HCT116 (cell line): ENCODE data around the gene ELOF1. TPM values are rescaled to one million over a fixed set of nuclear protein-coding genes. Genes with fewer than 3 reads are reported as not detected.

Experiments
- ATAC-seq: fragments of 200-7000 bp; cut with Tn5 transposase; 2 replicates; pipeline ENCODE4 v1.9.1; 2020; ENCODE audit warnings: mild to moderate bottlenecking, moderate library complexity
- BruUV-seq: library from RNA; stranded (reverse); fragments of 400-500 nt; replicated peaks from 2 replicates; lab custom pipeline; 2021; lab: Mats Ljungman, UMichigan
- CTCF ChIA-PET: fragments of 300-600 bp; sonication (Branson Sonifier 250); formaldehyde crosslinking; loops from one replicate; lab custom pipeline; 2021; ENCODE audit warnings: antibody characterized with exemption; lab: Charles Lee
- POLR2A ChIA-PET: fragments of 300-600, 350-600 bp; sonication (Branson Sonifier 250); formaldehyde crosslinking; loops from one replicate; lab custom pipeline; 2021; ENCODE audit warnings: antibody characterized with exemption; lab: Charles Lee
- RAD21 ChIA-PET, 2 experiments: fragments of 300-600 bp; sonication (Branson Sonifier 250); formaldehyde crosslinking; loops; one replicate each; lab custom pipeline; 2023; ENCODE audit warnings: low total read pairs in 2 of 2; ENCODE audit not compliant: uncharacterized antibody in 2 of 2, unreplicated experiment in 2 of 2, low non-redundant PET in 1 of 2; lab: Charles Lee
- DNase-seq: peaks from one replicate; pipeline ENCODE4 v3.0.0-alpha.2; 2010; ENCODE audit warnings: low read depth, low spot score
- H2AFZ ChIP-seq: fragments of 200-600 bp; shearing (Covaris generic), sonication (generic); 2 replicates; pipeline ENCODE4 v1.6.1; 2017; ENCODE audit warnings: low read depth, mixed run types, mixed read lengths, antibody characterized with exemption, low read length; ENCODE audit not compliant: poor library complexity, severe bottlenecking
- H3K27ac ChIP-seq: 2 replicates; pipeline ENCODE4 v1.5.1; 2012; ENCODE audit warnings: low read depth, low read length
- H3K27me3 ChIP-seq: fragments of 200-600 bp; sonication (generic); 2 replicates; pipeline ENCODE4 v1.6.1; 2016; ENCODE audit warnings: mixed run types, low read length, mixed read lengths; ENCODE audit not compliant: insufficient read depth
- H3K36me3 ChIP-seq, 2 experiments: fragments of 200-500 bp in 1 of 2; fragments of 200-600 bp in 1 of 2; sonication (Bioruptor generic) in 1 of 2; sonication (generic) in 1 of 2; 2 replicates each; pipeline versions ENCODE4 v1.5.1 to v1.6.1; 2014 to 2016; ENCODE audit warnings: low read length in 2 of 2, inconsistent platforms in 1 of 2, mixed read lengths in 1 of 2, mixed run types in 1 of 2; ENCODE audit not compliant: insufficient read depth in 2 of 2, control insufficient read depth in 1 of 2
- H3K4me1 ChIP-seq, 2 experiments: fragments of 200-600 bp in 1 of 2; sonication (generic) in 1 of 2; 2 replicates each; pipeline versions ENCODE4 v1.5.1 to v1.6.1; 2012 to 2017; ENCODE audit warnings: low read length in 2 of 2, inconsistent platforms in 1 of 2, mild to moderate bottlenecking in 1 of 2, mixed read lengths in 1 of 2, mixed run types in 1 of 2, moderate library complexity in 1 of 2; ENCODE audit not compliant: insufficient read depth in 2 of 2, control insufficient read depth in 1 of 2
- H3K4me2 ChIP-seq: fragments of 200-600 bp; sonication (generic); 2 replicates; pipeline ENCODE4 v1.6.1; 2017; ENCODE audit warnings: mixed run types, low read length, mixed read lengths
- H3K4me3 ChIP-seq, 2 experiments: fragments of 200-600 bp in 1 of 2; sonication (generic) in 1 of 2; replicated peaks in 1 of 2; 2 replicates each; pipeline ENCODE4 v1.5.1; 2011 to 2016; ENCODE audit warnings: low read length in 2 of 2, control low read depth in 1 of 2, low read depth in 1 of 2, mild to moderate bottlenecking in 1 of 2, mixed read lengths in 1 of 2, mixed run types in 1 of 2
- H3K79me2 ChIP-seq: fragments of 200-600 bp; sonication (generic); 2 replicates; pipeline ENCODE4 v1.6.1; 2017; ENCODE audit warnings: mild to moderate bottlenecking, mixed run types, low read length, moderate library complexity, mixed read lengths; ENCODE audit not compliant: insufficient read depth
- H3K9ac ChIP-seq: fragments of 200-600 bp; sonication (generic); 2 replicates; pipeline ENCODE4 v1.6.1; 2016; ENCODE audit warnings: low read length, mixed read lengths
- H3K9me2 ChIP-seq: fragments of 200-600 bp; sonication (generic), shearing (Covaris generic); 2 replicates; pipeline ENCODE4 v1.6.1; 2017; ENCODE audit warnings: mixed run types, mild to moderate bottlenecking, moderate library complexity; ENCODE audit not compliant: insufficient read depth
- H3K9me3 ChIP-seq, 2 experiments: fragments of 200-500 bp in 1 of 2; fragments of 200-600 bp in 1 of 2; sonication (Bioruptor generic) in 1 of 2; sonication (generic) in 1 of 2; 2 replicates each; pipeline ENCODE4 v1.6.1; 2014 to 2017; ENCODE audit warnings: low read length in 2 of 2, mixed read lengths in 2 of 2, inconsistent platforms in 1 of 2, low read depth in 1 of 2, mild to moderate bottlenecking in 1 of 2, mixed run types in 1 of 2, moderate library complexity in 1 of 2; ENCODE audit not compliant: control insufficient read depth in 1 of 2, insufficient read depth in 1 of 2
- H4K20me1 ChIP-seq: fragments of 200-600 bp; sonication (generic), shearing (Covaris generic); 2 replicates; pipeline ENCODE4 v1.6.1; 2017; ENCODE audit warnings: mixed run types, mild to moderate bottlenecking, moderate library complexity; ENCODE audit not compliant: insufficient read depth
- CEBPB ChIP-seq: IDR thresholded peaks from 2 replicates; pipeline ENCODE4 v1.6.1; 2012; ENCODE audit warnings: low read depth
- EGR1 ChIP-seq: IDR thresholded peaks from 2 replicates; pipeline ENCODE4 v1.6.1; 2012; ENCODE audit warnings: low read depth
- ELF1 ChIP-seq: IDR thresholded peaks from 2 replicates; pipeline ENCODE4 v1.6.1; 2012; ENCODE audit warnings: low read depth, borderline replicate concordance
- EZH2phosphoT487 ChIP-seq: fragments of 200-600 bp; IDR thresholded peaks from 2 replicates; pipeline ENCODE4 v1.6.1; 2018; ENCODE audit warnings: antibody characterized with exemption, borderline replicate concordance
- FOSL1 ChIP-seq: IDR thresholded peaks from 2 replicates; pipeline ENCODE4 v1.6.1; 2012; ENCODE audit warnings: low read depth
- RAD21 ChIP-seq: IDR thresholded peaks from 2 replicates; pipeline ENCODE4 v1.6.1; 2012; ENCODE audit warnings: low read depth, mild to moderate bottlenecking
- SP1 ChIP-seq: IDR thresholded peaks from 2 replicates; pipeline ENCODE4 v1.6.1; 2012; ENCODE audit warnings: low read depth
- ZNF274 ChIP-seq: fragments of 200-500 bp; sonication (Bioruptor generic); IDR thresholded peaks from 2 replicates; pipeline ENCODE4 v1.6.1; 2014; ENCODE audit warnings: mild to moderate bottlenecking, low read depth, low read length, inconsistent platforms
- intact Hi-C: fragments of 100-400 bp; cut with micrococcal nuclease; formaldehyde crosslinking; loops from 2 replicates; pipeline ENCODE4 v1.10.0; 2022
- total RNA-seq: library from RNA; stranded (reverse); gene quantifications from one replicate; pipeline ENCODE4 v1.2.1, GENCODE V29; 2021; ENCODE audit not compliant: unreplicated experiment
- TF ChIP-seq, protein P1 (sequence below): IDR thresholded peaks from 2 replicates; pipeline ENCODE4 v1.6.1; 2012
- TF ChIP-seq, protein P2 (sequence below): IDR thresholded peaks from 2 replicates; pipeline ENCODE4 v1.6.1; 2012; ENCODE audit warnings: low read depth
- TF ChIP-seq, protein P3 (sequence below), 3 experiments: fragments of 200-600 bp in 1 of 3; sonication (generic) in 1 of 3; IDR thresholded peaks in 2 of 3; conservative IDR thresholded peaks in 1 of 3; 2 replicates each; pipeline ENCODE4 v1.5.1; 2012 to 2017; ENCODE audit warnings: low read depth in 2 of 3, low read length in 2 of 3, antibody characterized with exemption in 1 of 3, borderline replicate concordance in 1 of 3, control low read depth in 1 of 3, mild to moderate bottlenecking in 1 of 3, mixed read lengths in 1 of 3, mixed run types in 1 of 3, moderate library complexity in 1 of 3; ENCODE audit not compliant: insufficient read depth in 1 of 3
- TF ChIP-seq, protein P4 (sequence below): IDR thresholded peaks from 2 replicates; pipeline ENCODE4 v1.6.1; 2012
- TF ChIP-seq, protein P5 (sequence below): IDR thresholded peaks from 2 replicates; pipeline ENCODE4 v1.6.1; 2011; ENCODE audit warnings: mild to moderate bottlenecking, low read length, moderate library complexity; ENCODE audit not compliant: insufficient replicate concordance; ENCODE audit errors: extremely low read depth

ELOF1 gene
- total RNA-seq, 1 experiment from 2014 or later, result 74.5 TPM

DNA sequence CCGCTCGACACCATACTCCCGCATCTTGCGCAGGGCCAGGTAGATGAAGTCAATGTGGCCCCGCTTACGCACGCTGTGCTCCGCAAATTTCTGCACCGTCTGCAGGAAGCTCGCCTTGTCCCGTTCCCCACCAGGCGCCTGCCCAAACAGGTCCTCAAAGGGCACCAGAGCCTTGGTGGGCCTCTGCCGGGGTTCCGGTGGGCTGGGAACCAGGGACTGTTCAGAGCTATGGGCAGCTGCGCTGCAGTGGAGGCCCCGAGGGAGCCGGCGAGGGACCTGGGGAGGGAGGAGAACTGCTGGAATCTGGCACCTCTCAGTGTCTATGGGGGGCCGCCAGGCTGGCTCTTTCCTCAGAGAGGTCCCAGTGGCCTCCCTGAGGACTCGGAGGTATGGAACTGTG lies 45.1 kb downstream of the ELOF1 start:
- TF ChIP-seq, protein P1, sequence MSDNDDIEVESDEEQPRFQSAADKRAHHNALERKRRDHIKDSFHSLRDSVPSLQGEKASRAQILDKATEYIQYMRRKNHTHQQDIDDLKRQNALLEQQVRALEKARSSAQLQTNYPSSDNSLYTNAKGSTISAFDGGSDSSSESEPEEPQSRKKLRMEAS, result no peak
- TF ChIP-seq ELF1 (no peak), CEBPB (no peak), ZNF274 (no peak), EGR1 (no peak), RAD21 (no peak), SP1 (no peak), FOSL1 (no peak), EZH2phosphoT487 (no peak)
- TF ChIP-seq, protein P2, sequence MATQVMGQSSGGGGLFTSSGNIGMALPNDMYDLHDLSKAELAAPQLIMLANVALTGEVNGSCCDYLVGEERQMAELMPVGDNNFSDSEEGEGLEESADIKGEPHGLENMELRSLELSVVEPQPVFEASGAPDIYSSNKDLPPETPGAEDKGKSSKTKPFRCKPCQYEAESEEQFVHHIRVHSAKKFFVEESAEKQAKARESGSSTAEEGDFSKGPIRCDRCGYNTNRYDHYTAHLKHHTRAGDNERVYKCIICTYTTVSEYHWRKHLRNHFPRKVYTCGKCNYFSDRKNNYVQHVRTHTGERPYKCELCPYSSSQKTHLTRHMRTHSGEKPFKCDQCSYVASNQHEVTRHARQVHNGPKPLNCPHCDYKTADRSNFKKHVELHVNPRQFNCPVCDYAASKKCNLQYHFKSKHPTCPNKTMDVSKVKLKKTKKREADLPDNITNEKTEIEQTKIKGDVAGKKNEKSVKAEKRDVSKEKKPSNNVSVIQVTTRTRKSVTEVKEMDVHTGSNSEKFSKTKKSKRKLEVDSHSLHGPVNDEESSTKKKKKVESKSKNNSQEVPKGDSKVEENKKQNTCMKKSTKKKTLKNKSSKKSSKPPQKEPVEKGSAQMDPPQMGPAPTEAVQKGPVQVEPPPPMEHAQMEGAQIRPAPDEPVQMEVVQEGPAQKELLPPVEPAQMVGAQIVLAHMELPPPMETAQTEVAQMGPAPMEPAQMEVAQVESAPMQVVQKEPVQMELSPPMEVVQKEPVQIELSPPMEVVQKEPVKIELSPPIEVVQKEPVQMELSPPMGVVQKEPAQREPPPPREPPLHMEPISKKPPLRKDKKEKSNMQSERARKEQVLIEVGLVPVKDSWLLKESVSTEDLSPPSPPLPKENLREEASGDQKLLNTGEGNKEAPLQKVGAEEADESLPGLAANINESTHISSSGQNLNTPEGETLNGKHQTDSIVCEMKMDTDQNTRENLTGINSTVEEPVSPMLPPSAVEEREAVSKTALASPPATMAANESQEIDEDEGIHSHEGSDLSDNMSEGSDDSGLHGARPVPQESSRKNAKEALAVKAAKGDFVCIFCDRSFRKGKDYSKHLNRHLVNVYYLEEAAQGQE, result no peak
- TF ChIP-seq, protein P3, sequence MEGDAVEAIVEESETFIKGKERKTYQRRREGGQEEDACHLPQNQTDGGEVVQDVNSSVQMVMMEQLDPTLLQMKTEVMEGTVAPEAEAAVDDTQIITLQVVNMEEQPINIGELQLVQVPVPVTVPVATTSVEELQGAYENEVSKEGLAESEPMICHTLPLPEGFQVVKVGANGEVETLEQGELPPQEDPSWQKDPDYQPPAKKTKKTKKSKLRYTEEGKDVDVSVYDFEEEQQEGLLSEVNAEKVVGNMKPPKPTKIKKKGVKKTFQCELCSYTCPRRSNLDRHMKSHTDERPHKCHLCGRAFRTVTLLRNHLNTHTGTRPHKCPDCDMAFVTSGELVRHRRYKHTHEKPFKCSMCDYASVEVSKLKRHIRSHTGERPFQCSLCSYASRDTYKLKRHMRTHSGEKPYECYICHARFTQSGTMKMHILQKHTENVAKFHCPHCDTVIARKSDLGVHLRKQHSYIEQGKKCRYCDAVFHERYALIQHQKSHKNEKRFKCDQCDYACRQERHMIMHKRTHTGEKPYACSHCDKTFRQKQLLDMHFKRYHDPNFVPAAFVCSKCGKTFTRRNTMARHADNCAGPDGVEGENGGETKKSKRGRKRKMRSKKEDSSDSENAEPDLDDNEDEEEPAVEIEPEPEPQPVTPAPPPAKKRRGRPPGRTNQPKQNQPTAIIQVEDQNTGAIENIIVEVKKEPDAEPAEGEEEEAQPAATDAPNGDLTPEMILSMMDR (IDR thresholded peaks at IDR 0.05 in 2 of 3, conservative IDR thresholded peaks at IDR 0.05 in 1 of 3; ENCODE audit: borderline replicate concordance in 1 of 3, insufficient read depth in 1 of 3, low read depth in 2 of 3, low read length in 2 of 3), result no peak
- TF ChIP-seq, protein P4, sequence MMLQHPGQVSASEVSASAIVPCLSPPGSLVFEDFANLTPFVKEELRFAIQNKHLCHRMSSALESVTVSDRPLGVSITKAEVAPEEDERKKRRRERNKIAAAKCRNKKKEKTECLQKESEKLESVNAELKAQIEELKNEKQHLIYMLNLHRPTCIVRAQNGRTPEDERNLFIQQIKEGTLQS, result no peak
- TF ChIP-seq, protein P5, sequence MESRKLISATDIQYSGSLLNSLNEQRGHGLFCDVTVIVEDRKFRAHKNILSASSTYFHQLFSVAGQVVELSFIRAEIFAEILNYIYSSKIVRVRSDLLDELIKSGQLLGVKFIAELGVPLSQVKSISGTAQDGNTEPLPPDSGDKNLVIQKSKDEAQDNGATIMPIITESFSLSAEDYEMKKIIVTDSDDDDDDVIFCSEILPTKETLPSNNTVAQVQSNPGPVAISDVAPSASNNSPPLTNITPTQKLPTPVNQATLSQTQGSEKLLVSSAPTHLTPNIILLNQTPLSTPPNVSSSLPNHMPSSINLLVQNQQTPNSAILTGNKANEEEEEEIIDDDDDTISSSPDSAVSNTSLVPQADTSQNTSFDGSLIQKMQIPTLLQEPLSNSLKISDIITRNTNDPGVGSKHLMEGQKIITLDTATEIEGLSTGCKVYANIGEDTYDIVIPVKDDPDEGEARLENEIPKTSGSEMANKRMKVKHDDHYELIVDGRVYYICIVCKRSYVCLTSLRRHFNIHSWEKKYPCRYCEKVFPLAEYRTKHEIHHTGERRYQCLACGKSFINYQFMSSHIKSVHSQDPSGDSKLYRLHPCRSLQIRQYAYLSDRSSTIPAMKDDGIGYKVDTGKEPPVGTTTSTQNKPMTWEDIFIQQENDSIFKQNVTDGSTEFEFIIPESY, result no peak
- H3K4me2 ChIP-seq, result no peak overlapping the region
- intact Hi-C loops, result no loop called here
- ChIA-PET CTCF (no interaction called here), POLR2A (no interaction called here), RAD21 (no interaction called here)
- H3K4me1 ChIP-seq, result no peaks in the 10 kb centered on the region
- H3K4me3 ChIP-seq, result no peak overlapping the region
- no peaks in the 10 kb centered on the region for H3K27me3 ChIP-seq
- no peaks in the 10 kb centered on the region for H4K20me1 ChIP-seq
- no TSS peak for BruUV-seq
- H3K9me3 ChIP-seq, result no peaks in the 10 kb centered on the region
- no peak overlapping the region for H3K9ac ChIP-seq
- no peaks in the 10 kb centered on the region for H3K79me2 ChIP-seq
- DNase-seq (no peak), ATAC-seq (no peak)
- no peak overlapping the region for H3K27ac ChIP-seq
- H3K36me3 ChIP-seq, result no peaks in the 10 kb centered on the region; a peak in 2 of 4 replicates
- no peaks in the 10 kb centered on the region for H3K9me2 ChIP-seq
- H2AFZ ChIP-seq, result no peak overlapping the region
